PC-3 (cell line): ENCODE data around the gene CCR7. TPM values are rescaled to one million over a fixed set of nuclear protein-coding genes. Genes with fewer than 3 reads are reported as not detected.

ENCODE experiments used
- ATAC-seq: fragments of 200-7000 bp; cut with Tn5 transposase; 2 replicates; pipeline ENCODE4 v1.9.1; 2020; ENCODE audit warnings: mild to moderate bottlenecking, moderate library complexity
- BruUV-seq: library from RNA; stranded (reverse); fragments of 400-500 nt; replicated peaks from 2 replicates; lab custom pipeline; 2021; lab: Mats Ljungman, UMichigan
- CTCF ChIA-PET: fragments of 300-600 bp; sonication (Branson Sonifier 250); formaldehyde crosslinking; loops from one replicate; lab custom pipeline; 2022; ENCODE audit warnings: antibody characterized with exemption; lab: Charles Lee
- POLR2A ChIA-PET: fragments of 300-600 bp; sonication (Branson Sonifier 250); formaldehyde crosslinking; loops from one replicate; lab custom pipeline; 2022; ENCODE audit warnings: antibody characterized with exemption; ENCODE audit not compliant: unreplicated experiment; lab: Charles Lee
- DNase-seq: peaks from one replicate; pipeline ENCODE4 v3.0.0-alpha.2; 2015
- H2AFZ ChIP-seq: fragments of 300-600 bp; sonication (generic); 2 replicates; pipeline ENCODE4 v1.6.0; 2016; ENCODE audit warnings: antibody characterized with exemption, low read length
- H3F3A ChIP-seq: fragments of 300-600 bp; sonication (generic); one replicate; pipeline ENCODE4 v1.6.0; 2017; ENCODE audit warnings: antibody characterized with exemption, low read length, control low read depth, mild to moderate bottlenecking; ENCODE audit not compliant: unreplicated experiment
- H3K27ac ChIP-seq: fragments of 300-600 bp; sonication (generic); 2 replicates; pipeline ENCODE4 v1.5.1; 2016; ENCODE audit warnings: mild to moderate bottlenecking, low read length
- H3K27me3 ChIP-seq: fragments of 300-600 bp; sonication (generic); 2 replicates; pipeline ENCODE4 v1.6.1; 2016; ENCODE audit warnings: low read length, mixed read lengths
- H3K36me3 ChIP-seq: fragments of 300-600 bp; sonication (generic); 2 replicates; pipeline ENCODE4 v1.6.1; 2016; ENCODE audit warnings: low read depth, mixed run types, low read length, mixed read lengths
- H3K4me1 ChIP-seq: fragments of 300-600 bp; sonication (generic); 2 replicates; pipeline ENCODE4 v1.5.1; 2016; ENCODE audit warnings: low read length; ENCODE audit not compliant: insufficient read depth
- H3K4me2 ChIP-seq: fragments of 300-600 bp; sonication (generic); 2 replicates; pipeline ENCODE4 v1.6.0; 2016; ENCODE audit warnings: low read length
- H3K4me3 ChIP-seq: fragments of 300-600 bp; sonication (generic); 2 replicates; pipeline ENCODE4 v1.5.1; 2016; ENCODE audit warnings: mild to moderate bottlenecking, low read length, mixed read lengths
- H3K79me2 ChIP-seq: fragments of 300-600 bp; sonication (generic); 2 replicates; pipeline ENCODE4 v1.6.1; 2017; ENCODE audit warnings: low read length, mixed read lengths
- H3K9ac ChIP-seq: fragments of 300-600 bp; sonication (generic); 2 replicates; pipeline ENCODE4 v1.6.0; 2016; ENCODE audit warnings: mild to moderate bottlenecking, low read length
- H3K9me2 ChIP-seq: fragments of 300-600 bp; sonication (generic); replicated peaks from 2 replicates; pipeline ENCODE4 v1.6.1; 2016; ENCODE audit warnings: mixed run types, low read length, mixed read lengths
- H3K9me3 ChIP-seq: fragments of 300-600 bp; sonication (generic); 2 replicates; pipeline ENCODE4 v1.6.1; 2016; ENCODE audit warnings: low read length, mixed read lengths
- H4K20me1 ChIP-seq: fragments of 300-600 bp; sonication (generic); 2 replicates; pipeline ENCODE4 v1.6.1; 2016; ENCODE audit warnings: low read length, mixed read lengths
- EZH2 ChIP-seq: fragments of 300-600 bp; sonication (generic); IDR thresholded peaks from one replicate; pipeline ENCODE4 v1.6.1; 2017; ENCODE audit warnings: antibody characterized with exemption, mild to moderate bottlenecking, low read length; ENCODE audit not compliant: unreplicated experiment
- EZH2phosphoT487 ChIP-seq: fragments of 300-600 bp; sonication (generic); IDR thresholded peaks from 2 replicates; pipeline ENCODE4 v1.6.1; 2018; ENCODE audit warnings: mild to moderate bottlenecking, antibody characterized with exemption, low read length, borderline replicate concordance
- intact Hi-C: fragments of 100-400 bp; cut with micrococcal nuclease; formaldehyde crosslinking; loops from 2 replicates; pipeline ENCODE4 v1.9.0; 2023
- total RNA-seq: library from RNA; depleted of rRNA; stranded (reverse); fragments of >200 nt; gene quantifications from 2 replicates; pipeline ENCODE4 v1.2.3, GENCODE V29; 2014
- TF ChIP-seq, protein P1 (sequence below): fragments of 300-600 bp; sonication (generic); conservative IDR thresholded peaks from 2 replicates; pipeline ENCODE4 v1.5.1; 2017; ENCODE audit warnings: antibody characterized with exemption, low read depth, mild to moderate bottlenecking, low read length

The CCR7 gene
- total RNA-seq, 1 experiment from 2014 or later, result not detected

DNA sequence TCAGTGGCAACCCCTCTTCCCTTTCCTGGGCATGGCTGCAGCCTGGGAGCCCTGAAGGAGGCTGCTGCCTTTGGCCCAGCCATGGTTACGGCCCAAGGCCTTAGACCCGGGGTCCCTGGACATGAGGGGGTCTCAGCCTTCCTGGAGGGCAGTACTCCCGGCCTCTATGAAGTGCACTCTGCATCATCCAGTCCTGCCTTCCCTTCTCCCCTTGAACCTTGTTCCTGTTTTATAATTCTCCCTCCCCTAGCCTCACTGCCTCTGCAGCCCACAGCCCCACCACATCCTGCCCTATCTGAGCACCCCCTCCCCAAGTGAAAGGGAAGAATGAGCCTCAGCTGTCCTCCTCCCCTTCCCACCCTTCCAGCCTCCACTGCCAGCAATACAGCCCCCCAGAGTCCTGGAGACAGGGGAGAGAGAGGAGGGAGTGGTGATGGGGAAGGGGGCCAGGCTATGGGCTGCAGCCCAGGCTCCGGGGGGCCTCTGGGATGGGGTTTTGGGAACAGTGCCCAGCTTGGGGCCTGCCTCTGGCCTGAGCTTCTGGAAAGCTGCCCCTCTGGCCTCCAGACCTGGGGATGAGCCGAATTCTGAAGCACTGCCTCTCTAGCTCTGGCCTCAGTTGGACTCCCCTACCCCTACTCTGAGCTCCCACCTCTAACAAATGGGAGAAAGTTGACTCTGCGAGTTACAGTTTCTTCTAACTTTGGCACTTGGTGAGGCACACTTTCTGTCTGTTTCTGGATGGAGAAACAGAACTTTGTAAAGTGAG, 7.6 kb downstream of the CCR7 start:
- H3F3A ChIP-seq, result no peaks in the 10 kb centered on the region
- no TSS peak for BruUV-seq
- H3K27ac ChIP-seq, result no peak overlapping the region
- CTCF ChIA-PET, result no interaction called here
- ATAC-seq (no peak), DNase-seq (no peak)
- H3K4me3 ChIP-seq, result no peak overlapping the region
- H3K9me2 ChIP-seq, result no peaks in the 10 kb centered on the region
- no peak overlapping the region for H3K4me2 ChIP-seq
- no peaks in the 10 kb centered on the region for H3K9me3 ChIP-seq
- no peaks in the 10 kb centered on the region for H4K20me1 ChIP-seq
- POLR2A ChIA-PET, result no interaction called here
- intact Hi-C loops, result no loop called here
- peaks cover 6% of the 10 kb centered on the region; the same call in 1 of the 2 replicates for H3K4me1 ChIP-seq
- no peak for TF ChIP-seq EZH2phosphoT487
- TF ChIP-seq, protein P1, sequence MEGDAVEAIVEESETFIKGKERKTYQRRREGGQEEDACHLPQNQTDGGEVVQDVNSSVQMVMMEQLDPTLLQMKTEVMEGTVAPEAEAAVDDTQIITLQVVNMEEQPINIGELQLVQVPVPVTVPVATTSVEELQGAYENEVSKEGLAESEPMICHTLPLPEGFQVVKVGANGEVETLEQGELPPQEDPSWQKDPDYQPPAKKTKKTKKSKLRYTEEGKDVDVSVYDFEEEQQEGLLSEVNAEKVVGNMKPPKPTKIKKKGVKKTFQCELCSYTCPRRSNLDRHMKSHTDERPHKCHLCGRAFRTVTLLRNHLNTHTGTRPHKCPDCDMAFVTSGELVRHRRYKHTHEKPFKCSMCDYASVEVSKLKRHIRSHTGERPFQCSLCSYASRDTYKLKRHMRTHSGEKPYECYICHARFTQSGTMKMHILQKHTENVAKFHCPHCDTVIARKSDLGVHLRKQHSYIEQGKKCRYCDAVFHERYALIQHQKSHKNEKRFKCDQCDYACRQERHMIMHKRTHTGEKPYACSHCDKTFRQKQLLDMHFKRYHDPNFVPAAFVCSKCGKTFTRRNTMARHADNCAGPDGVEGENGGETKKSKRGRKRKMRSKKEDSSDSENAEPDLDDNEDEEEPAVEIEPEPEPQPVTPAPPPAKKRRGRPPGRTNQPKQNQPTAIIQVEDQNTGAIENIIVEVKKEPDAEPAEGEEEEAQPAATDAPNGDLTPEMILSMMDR, result no peak
- no peak for TF ChIP-seq EZH2
- no peaks in the 10 kb centered on the region for H3K79me2 ChIP-seq
- H3K27me3 ChIP-seq, result no peaks in the 10 kb centered on the region
- H3K9ac ChIP-seq, result no peak overlapping the region
- no peaks in the 10 kb centered on the region for H3K36me3 ChIP-seq
- H2AFZ ChIP-seq, result no peak overlapping the region

DNA sequence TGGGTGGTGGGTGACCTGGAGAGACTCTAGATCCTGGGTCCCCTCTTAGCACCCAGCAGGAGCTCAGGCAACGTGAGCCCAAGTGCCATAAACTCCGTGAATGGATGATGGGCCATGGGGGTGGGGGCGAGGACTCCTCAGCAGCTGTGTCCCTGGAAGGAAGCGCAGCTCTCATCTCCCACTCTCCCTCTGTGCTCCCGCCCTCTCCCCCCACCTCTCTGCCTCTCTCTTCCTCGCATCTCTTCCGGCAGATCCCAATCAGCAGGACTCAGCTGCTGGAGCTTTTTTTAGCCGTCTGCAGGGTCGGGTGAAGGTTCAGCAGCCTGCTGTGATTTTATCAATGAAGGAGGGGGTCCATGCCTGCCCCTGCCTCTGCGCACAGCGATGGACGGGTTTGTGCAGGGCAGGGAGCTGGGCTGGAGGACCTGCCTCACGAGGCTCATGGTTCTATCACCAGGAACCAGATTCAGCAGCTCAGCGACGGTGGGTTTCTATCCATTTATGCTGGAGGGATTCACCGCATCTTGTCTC, 8.3 kb downstream of the CCR7 start:
- intact Hi-C loops, result no loop called here
- ATAC-seq (no peak), DNase-seq (no peak)
- Histone ChIP-seq H3K9me2 (no peaks in the 10 kb centered on the region), H3K9ac (no peak overlapping the region), H3K9me3 (no peaks in the 10 kb centered on the region), H4K20me1 (no peaks in the 10 kb centered on the region), H2AFZ (no peak overlapping the region), H3K4me1 (peaks cover 11% of the 10 kb centered on the region; the same call in 1 of the 2 replicates), H3K79me2 (no peaks in the 10 kb centered on the region), H3K27me3 (no peaks in the 10 kb centered on the region), H3K4me2 (no peak overlapping the region), H3F3A (no peaks in the 10 kb centered on the region), H3K27ac (no peak overlapping the region), H3K4me3 (no peak overlapping the region), H3K36me3 (no peaks in the 10 kb centered on the region)
- BruUV-seq, result no TSS peak
- CTCF ChIA-PET, result no interaction called here
- POLR2A ChIA-PET, result no interaction called here
- TF ChIP-seq EZH2phosphoT487 (no peak), EZH2 (no peak)
- TF ChIP-seq, protein P1, result no peak

DNA sequence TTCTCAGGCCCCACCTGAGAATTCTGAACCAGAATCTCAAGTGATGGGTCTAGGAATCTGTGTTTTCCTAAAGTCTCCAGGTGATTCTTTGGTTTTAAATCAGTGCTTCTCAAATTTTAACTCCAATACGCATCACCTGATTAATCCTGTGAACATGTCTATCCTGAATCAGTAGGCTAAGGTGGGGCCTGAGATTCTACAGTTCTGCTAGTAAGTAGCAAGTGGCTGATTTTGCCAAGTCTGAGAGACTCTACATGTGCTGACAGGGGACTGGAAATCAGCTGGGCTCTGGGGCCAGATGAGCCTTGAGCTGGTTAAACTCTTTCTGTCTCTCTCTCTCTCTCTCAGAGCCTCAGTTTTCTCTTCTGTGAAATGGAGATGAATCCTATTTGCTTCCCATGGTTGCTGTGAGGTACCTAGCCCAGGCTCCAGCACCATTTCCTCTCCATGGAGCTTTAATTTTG, 9.0 kb downstream of the CCR7 start:
- DNase-seq (no peak), ATAC-seq (no peak)
- Histone ChIP-seq H3K4me3 (no peak overlapping the region), H3F3A (no peaks in the 10 kb centered on the region), H3K4me1 (peaks cover 18% of the 10 kb centered on the region), H3K36me3 (no peaks in the 10 kb centered on the region), H2AFZ (no peak overlapping the region), H3K9ac (no peak overlapping the region), H3K27me3 (no peaks in the 10 kb centered on the region), H3K9me2 (no peaks in the 10 kb centered on the region), H3K9me3 (no peaks in the 10 kb centered on the region), H4K20me1 (no peaks in the 10 kb centered on the region), H3K79me2 (no peaks in the 10 kb centered on the region), H3K4me2 (no peak overlapping the region), H3K27ac (no peak overlapping the region)
- no TSS peak for BruUV-seq
- TF ChIP-seq EZH2 (no peak), EZH2phosphoT487 (no peak)
- TF ChIP-seq, protein P1, result no peak
- POLR2A ChIA-PET, result no interaction called here
- CTCF ChIA-PET, result no interaction called here
- intact Hi-C loops, result no loop called here
